Measurements from ENCODE around the gene S100PBP. TPM values are rescaled to one million over a fixed set of nuclear protein-coding genes. Genes with fewer than 3 reads are reported as not detected.

Gene S100PBP
- total RNA-seq, 1 donor from 2014 or later = 26.6 TPM

GRCh38 chr1:32830092-32830852, 12.8 kb downstream of the S100PBP start:
- no peak overlapping the region for H3K4me3 ChIP-seq (ENCODE audit: low read depth, low read length)
- TF ChIP-seq CTCF (conservative IDR thresholded peaks at IDR 0.05; ENCODE audit: low read depth, low read length) = no peak
- DNase-seq (ENCODE audit: low read depth) = no peak

DNA sequence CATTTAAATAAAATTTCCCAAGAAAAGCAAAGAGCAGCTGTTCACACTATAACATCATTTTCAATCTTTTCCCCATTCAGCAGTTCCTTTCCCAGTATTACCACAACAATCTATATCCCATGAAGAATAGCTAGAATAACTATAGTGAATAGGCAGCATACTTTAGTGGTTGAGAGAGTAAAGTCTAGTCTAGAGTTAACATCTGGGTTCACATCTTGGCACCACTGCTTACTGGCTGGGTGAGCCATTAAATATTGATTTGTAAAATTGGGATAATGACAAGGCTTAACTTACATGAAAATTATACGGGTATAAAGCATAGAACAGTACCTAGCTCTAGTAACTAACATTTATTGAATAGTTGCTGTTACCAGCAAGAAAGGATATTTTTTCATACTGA, 14.4 kb downstream of the S100PBP start:
- DNase-seq (ENCODE audit: low read depth) = no peak
- no peak for TF ChIP-seq CTCF (conservative IDR thresholded peaks at IDR 0.05; ENCODE audit: low read depth, low read length)
- H3K4me3 ChIP-seq (ENCODE audit: low read depth, low read length) = no peak overlapping the region

DNA sequence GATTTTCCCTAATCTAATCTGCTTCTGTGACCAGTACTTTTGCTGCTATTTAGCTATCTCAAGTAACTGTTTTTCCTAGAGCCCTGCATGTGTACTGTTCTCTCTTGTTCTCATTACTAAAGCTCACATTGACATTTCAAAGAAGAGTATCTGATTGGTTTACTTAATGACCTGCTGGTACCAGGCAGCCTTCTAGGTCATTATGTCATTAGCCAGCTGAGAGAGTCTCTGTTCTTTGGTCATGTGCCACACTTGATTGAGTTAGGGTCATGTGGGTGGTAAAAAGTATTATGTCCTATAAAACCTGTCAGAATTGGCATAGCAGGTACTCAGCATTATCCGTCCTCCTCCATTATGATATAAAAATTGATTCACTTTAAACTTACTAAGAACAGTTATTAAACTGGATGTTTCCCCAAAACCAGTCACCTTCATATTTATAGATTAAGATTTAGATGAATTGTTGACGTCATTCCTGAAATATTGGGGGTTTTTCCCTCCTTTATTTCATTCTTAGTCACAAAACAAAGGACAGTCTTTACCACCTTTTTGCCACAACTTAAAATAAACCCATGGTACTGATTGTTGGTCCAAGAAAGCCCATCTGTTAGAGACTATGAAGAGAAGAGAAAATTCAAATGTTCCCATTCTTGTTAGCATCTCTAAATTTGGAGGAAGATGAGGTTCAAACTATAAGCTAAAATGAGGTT, 31.1 kb downstream of the S100PBP start:
- TF ChIP-seq CTCF (conservative IDR thresholded peaks at IDR 0.05; ENCODE audit: low read depth, low read length) = no peak
- H3K4me3 ChIP-seq (ENCODE audit: low read depth, low read length) = no peak overlapping the region
- DNase-seq (ENCODE audit: low read depth) = no peak

- DNase-seq (ENCODE audit: low read depth) = no peak
- no peak overlapping the region for H3K4me3 ChIP-seq (ENCODE audit: low read depth, low read length)
- TF ChIP-seq CTCF (conservative IDR thresholded peaks at IDR 0.05; ENCODE audit: low read depth, low read length) = no peak
Observed at GRCh38 chr1:32855861-32856617, 38.6 kb downstream of the S100PBP start.

DNA sequence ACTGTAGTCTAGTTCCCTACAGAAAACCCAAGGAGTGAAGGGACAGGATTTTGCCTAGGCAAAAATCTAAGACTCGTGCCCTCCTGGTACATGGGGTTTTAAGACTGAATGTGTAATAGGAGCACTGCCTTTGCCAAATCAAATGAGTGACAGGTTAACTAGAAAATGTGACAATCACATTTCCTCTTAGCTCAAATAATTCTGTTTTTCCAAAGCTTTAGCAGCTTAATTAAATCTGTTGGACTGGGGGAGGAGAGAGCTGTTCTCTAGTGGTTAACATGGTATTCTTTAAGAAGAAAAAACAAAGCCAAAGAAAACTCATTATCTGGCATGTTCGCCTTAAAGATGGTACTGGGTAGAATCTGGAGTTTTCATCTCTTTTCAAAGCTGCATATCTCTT, 40.7 kb downstream of the S100PBP start:
- DNase-seq (ENCODE audit: low read depth) = no peak
- H3K4me3 ChIP-seq (ENCODE audit: low read depth, low read length) = no peak overlapping the region

GRCh38 chr1:32858791-32859190, 41.3 kb downstream of the S100PBP start:
- H3K4me3 ChIP-seq (ENCODE audit: low read depth, low read length) = no peak overlapping the region

More for the DNA sequence above, 40.7 kb downstream of the S100PBP start:
- no peak for TF ChIP-seq CTCF (conservative IDR thresholded peaks at IDR 0.05; ENCODE audit: low read depth, low read length)

More at GRCh38 chr1:32858791-32859190, 41.3 kb downstream of the S100PBP start:
- TF ChIP-seq CTCF (conservative IDR thresholded peaks at IDR 0.05; ENCODE audit: low read depth, low read length) = no peak
- DNase-seq (ENCODE audit: low read depth) = no peak

All from epithelial cell of proximal tubule (primary cell).